Smooth muscle cell (in vitro differentiated cells): ENCODE measurements around the gene WASHC3. TPM values are rescaled to one million over a fixed set of nuclear protein-coding genes. Genes with fewer than 3 reads are reported as not detected.
"Not testable (repeated sequence)": the region's sequence is repeated elsewhere in the genome, so short reads cannot be mapped to it uniquely, and the experiment has no call there.

Experiments used
- DNase-seq: peaks from one replicate; lab custom pipeline; 2025; ENCODE audit not compliant: unreplicated experiment; lab: John Stamatoyannopoulos, UW
- H2AFZ ChIP-seq: fragments of 200-600 bp; sonication (generic); 2 replicates; pipeline ENCODE4 v1.6.0; 2016; ENCODE audit warnings: antibody characterized with exemption, low read depth, mild to moderate bottlenecking
- H3F3A ChIP-seq: fragments of 200-600 bp; sonication (generic); 2 replicates; pipeline ENCODE4 v1.6.0; 2017; ENCODE audit warnings: antibody characterized with exemption, low read depth
- H3K27ac ChIP-seq: fragments of 200-600 bp; sonication (generic); 2 replicates; pipeline ENCODE4 v1.5.1; 2016; ENCODE audit warnings: low read depth, mild to moderate bottlenecking
- H3K27me3 ChIP-seq: fragments of 200-600 bp; sonication (generic); 2 replicates; pipeline ENCODE4 v1.6.1; 2016; ENCODE audit warnings: low read depth, mild to moderate bottlenecking
- H3K36me3 ChIP-seq: fragments of 200-600 bp; sonication (generic); 2 replicates; pipeline ENCODE4 v1.5.1; 2016; ENCODE audit warnings: low read depth
- H3K4me1 ChIP-seq: fragments of 200-600 bp; sonication (generic); 2 replicates; pipeline ENCODE4 v1.5.1; 2016; ENCODE audit warnings: low read depth
- H3K4me2 ChIP-seq: fragments of 200-600 bp; sonication (generic); 2 replicates; pipeline ENCODE4 v1.6.0; 2016; ENCODE audit warnings: mild to moderate bottlenecking
- H3K4me3 ChIP-seq: fragments of 200-600 bp; sonication (generic); 2 replicates; pipeline ENCODE4 v1.5.1; 2016; ENCODE audit warnings: mild to moderate bottlenecking
- H3K79me2 ChIP-seq: fragments of 200-600 bp; sonication (generic); 2 replicates; pipeline ENCODE4 v1.6.0; 2016; ENCODE audit warnings: low read depth, mild to moderate bottlenecking
- H3K9ac ChIP-seq: fragments of 200-600 bp; sonication (generic); 2 replicates; pipeline ENCODE4 v1.6.0; 2016; ENCODE audit warnings: low read depth
- H3K9me3 ChIP-seq: fragments of 200-600 bp; sonication (generic); replicated peaks from 2 replicates; pipeline ENCODE4 v1.5.1; 2016; ENCODE audit warnings: low read depth
- H4K20me1 ChIP-seq: fragments of 200-600 bp; sonication (generic); 2 replicates; pipeline ENCODE4 v1.6.0; 2016; ENCODE audit warnings: low read depth
- WGBS: methylation state at CpG from one replicate; pipeline ENCODE4 v1.1.7; 2016; ENCODE audit warnings: low lambda C conversion rate; 5-methylcytosine and 5-hydroxymethylcytosine counted together
- polyA plus RNA-seq: library from polyadenylated mRNA; unstranded; fragments of >200 nt; fragmentation: Nextera tagmentation; extraction: Ambion mirVana; gene quantifications from 2 replicates; pipeline ENCODE4 v1.2.1, GENCODE V29; 2016
- total RNA-seq: library from RNA; depleted of rRNA; stranded (reverse); fragments of >200 nt; gene quantifications from 2 replicates; pipeline ENCODE4 v1.2.3, GENCODE V29; 2014
- TF ChIP-seq, protein P1 (sequence below): fragments of 200-600 bp; sonication (generic); IDR thresholded peaks from 2 replicates; pipeline ENCODE4 v1.5.1; 2017; ENCODE audit warnings: borderline replicate concordance, mild to moderate bottlenecking, antibody characterized with exemption; ENCODE audit not compliant: insufficient read depth, poor library complexity, severe bottlenecking

The WASHC3 gene
- total and polyA plus RNA-seq, 2 experiments from 2014 or later: 53.2 to 70.1 TPM

DNA sequence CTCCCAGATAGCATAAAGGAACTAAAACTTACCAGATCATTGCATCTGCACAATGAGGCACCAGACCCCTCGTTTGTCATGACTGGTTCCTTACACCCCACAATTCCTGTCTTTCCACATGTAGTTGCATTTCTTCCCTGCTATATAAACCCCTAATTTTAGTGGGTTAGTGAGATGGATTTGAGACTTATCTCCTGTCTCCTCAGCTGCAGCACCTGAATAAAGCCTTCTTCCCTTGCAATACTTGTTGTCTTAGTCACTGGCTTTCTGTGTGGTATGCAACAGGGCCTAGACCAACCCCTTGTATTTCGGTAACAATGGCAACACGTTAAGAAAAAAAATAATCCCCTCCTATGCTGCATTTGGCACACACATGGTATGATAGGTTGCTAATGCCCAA lies 45.1 kb upstream of the WASHC3 start:
- no peaks in the 10 kb centered on the region for H3F3A ChIP-seq
- no peak overlapping the region for H3K27ac ChIP-seq
- TF ChIP-seq, protein P1, sequence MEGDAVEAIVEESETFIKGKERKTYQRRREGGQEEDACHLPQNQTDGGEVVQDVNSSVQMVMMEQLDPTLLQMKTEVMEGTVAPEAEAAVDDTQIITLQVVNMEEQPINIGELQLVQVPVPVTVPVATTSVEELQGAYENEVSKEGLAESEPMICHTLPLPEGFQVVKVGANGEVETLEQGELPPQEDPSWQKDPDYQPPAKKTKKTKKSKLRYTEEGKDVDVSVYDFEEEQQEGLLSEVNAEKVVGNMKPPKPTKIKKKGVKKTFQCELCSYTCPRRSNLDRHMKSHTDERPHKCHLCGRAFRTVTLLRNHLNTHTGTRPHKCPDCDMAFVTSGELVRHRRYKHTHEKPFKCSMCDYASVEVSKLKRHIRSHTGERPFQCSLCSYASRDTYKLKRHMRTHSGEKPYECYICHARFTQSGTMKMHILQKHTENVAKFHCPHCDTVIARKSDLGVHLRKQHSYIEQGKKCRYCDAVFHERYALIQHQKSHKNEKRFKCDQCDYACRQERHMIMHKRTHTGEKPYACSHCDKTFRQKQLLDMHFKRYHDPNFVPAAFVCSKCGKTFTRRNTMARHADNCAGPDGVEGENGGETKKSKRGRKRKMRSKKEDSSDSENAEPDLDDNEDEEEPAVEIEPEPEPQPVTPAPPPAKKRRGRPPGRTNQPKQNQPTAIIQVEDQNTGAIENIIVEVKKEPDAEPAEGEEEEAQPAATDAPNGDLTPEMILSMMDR: no peak
- H3K27me3 ChIP-seq: no peaks in the 10 kb centered on the region
- H4K20me1 ChIP-seq: no peaks in the 10 kb centered on the region
- no peaks in the 10 kb centered on the region for H3K4me1 ChIP-seq
- no peaks in the 10 kb centered on the region for H3K9me3 ChIP-seq
- no peak overlapping the region for H3K4me3 ChIP-seq
- H3K4me2 ChIP-seq: no peak overlapping the region
- peaks cover 23% of the 10 kb centered on the region for H3K36me3 ChIP-seq
- WGBS: 94% methylated on average over 3 of the region's 3 CpGs
- no peak for DNase-seq
- H3K79me2 ChIP-seq: peaks cover 5% of the 10 kb centered on the region
- H2AFZ ChIP-seq: no peak overlapping the region
- no peak overlapping the region for H3K9ac ChIP-seq

DNA sequence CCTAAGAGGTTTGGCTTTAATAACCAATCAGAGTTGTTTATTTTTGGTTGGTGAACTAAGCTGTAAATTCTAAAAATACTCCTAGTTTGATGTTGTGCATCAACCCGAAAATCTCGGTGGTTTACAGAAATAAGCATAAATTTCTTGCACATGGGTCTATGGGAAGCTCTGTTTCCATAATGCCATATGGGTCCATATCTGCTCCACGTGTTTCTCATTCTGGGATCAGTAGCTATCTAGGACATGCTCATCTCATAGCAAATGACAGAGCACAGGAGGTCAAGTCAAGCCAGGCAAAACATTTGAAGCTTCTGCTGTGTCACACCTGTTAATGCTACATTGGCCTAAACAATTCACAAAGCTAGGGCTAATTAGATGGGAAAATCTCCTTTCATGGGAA lies 35.1 kb upstream of the WASHC3 start:
- DNase-seq: no peak
- no peaks in the 10 kb centered on the region for H3F3A ChIP-seq
- H3K4me1 ChIP-seq: peaks cover 5% of the 10 kb centered on the region
- TF ChIP-seq, protein P1: no peak
- no peak overlapping the region for H3K27ac ChIP-seq
- no peaks in the 10 kb centered on the region for H3K27me3 ChIP-seq
- no peak overlapping the region for H3K4me3 ChIP-seq
- H3K79me2 ChIP-seq: no peaks in the 10 kb centered on the region
- H3K9ac ChIP-seq: no peak overlapping the region
- no peak overlapping the region for H2AFZ ChIP-seq
- H4K20me1 ChIP-seq: no peaks in the 10 kb centered on the region
- H3K36me3 ChIP-seq: peaks cover 11% of the 10 kb centered on the region
- 98% methylated on average over 3 of the region's 3 CpGs for WGBS
- H3K9me3 ChIP-seq: no peaks in the 10 kb centered on the region
- no peak overlapping the region for H3K4me2 ChIP-seq

DNA sequence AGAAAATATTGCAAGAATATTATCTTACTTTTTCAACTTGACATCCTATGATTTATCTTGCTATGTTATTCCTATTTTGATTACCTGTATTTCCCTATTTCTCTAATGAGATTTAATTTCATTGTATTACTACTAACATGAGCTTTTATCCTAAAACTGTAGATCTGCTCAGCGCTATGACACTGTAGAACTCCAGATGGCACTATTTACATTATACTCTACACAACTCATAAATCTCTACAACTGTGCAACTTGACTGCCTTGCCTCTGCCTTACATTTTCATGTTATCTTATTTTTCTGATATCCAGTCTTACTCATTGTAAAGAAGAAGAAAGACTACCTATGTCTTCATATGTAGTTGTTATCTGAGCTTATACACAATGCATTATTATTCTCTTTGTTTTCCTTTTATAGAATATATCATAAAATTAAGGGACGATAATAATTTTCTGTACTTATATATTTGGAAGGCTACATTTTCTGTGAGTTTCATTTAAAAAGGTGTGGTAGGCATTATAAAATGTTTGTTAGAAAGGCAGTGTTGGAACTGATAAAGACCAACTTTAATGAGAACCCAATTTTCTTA lies 34.0 kb upstream of the WASHC3 start:
- H3K27me3 ChIP-seq: no peaks in the 10 kb centered on the region
- no peaks in the 10 kb centered on the region for H3K79me2 ChIP-seq
- no peak overlapping the region for H3K4me2 ChIP-seq
- H3F3A ChIP-seq: no peaks in the 10 kb centered on the region
- no peaks in the 10 kb centered on the region for H4K20me1 ChIP-seq
- WGBS: 89% methylated on average over 2 of the region's 2 CpGs
- DNase-seq: no peak
- H3K4me1 ChIP-seq: peaks cover 5% of the 10 kb centered on the region
- no peak overlapping the region for H3K4me3 ChIP-seq
- no peaks in the 10 kb centered on the region for H3K9me3 ChIP-seq
- TF ChIP-seq, protein P1: peak; percentile 55
- H3K9ac ChIP-seq: no peak overlapping the region
- H3K27ac ChIP-seq: no peak overlapping the region
- H2AFZ ChIP-seq: no peak overlapping the region
- H3K36me3 ChIP-seq: peaks cover 11% of the 10 kb centered on the region

DNA sequence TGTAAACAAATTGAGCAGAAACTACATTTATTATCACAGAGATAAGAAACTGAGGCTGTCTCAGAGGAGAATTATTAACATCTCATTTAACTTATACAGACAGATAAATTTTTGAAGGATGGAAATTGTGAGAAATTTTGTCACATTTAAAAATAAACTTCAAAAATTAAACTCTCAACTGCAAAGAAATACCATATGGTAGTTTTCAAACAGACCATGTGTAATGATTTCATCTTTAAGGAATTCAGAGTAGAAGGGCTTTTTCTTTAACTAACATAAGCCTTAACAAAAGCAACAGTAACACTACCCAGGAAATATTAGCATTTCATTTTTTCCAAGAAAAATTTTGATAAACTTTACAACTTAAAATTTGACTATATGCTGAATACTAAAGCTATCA lies 31.5 kb upstream of the WASHC3 start:
- H3F3A ChIP-seq: no peaks in the 10 kb centered on the region
- H3K27ac ChIP-seq: peak overlapping the region; percentile 59
- peak overlapping the region; percentile 52 for H2AFZ ChIP-seq
- peak overlapping the region; percentile 64 for H3K4me2 ChIP-seq
- no peaks in the 10 kb centered on the region for H3K27me3 ChIP-seq
- TF ChIP-seq, protein P1: no peak
- H3K4me1 ChIP-seq: peaks cover 5% of the 10 kb centered on the region
- no peak overlapping the region for H3K4me3 ChIP-seq
- no peaks in the 10 kb centered on the region for H4K20me1 ChIP-seq
- H3K9ac ChIP-seq: no peak overlapping the region
- no peak for DNase-seq
- H3K79me2 ChIP-seq: no peaks in the 10 kb centered on the region
- no peaks in the 10 kb centered on the region for H3K9me3 ChIP-seq
- H3K36me3 ChIP-seq: peaks cover 11% of the 10 kb centered on the region

DNA sequence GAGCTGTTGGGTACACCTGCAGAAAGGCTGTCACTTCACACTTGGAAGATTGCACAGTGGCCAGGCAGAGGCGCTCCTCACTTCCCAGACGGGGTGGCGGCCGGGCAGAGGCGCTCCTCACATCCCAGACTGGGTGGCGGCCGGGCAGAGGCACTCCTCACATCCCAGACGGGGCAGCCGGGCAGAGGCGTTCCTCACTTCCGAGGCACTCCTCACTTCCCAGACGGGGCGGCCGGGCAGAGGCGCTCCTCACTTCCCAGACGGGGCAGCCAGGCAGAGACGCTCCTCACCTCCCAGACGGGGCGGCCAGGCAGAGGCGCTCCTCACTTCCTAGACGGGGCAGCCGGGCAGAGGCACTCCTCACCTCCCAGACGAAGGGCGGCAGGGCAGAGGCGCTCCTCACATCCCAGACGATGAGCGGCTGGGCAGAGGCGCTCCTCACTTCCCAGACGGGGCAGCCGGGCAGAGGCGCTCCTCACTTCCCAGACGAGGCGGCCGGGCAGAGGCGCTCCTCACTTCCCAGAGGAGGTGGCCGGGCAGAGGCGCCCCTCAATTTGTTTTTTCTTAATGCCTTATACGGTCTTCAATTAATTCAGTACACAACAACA lies 27.5 kb upstream of the WASHC3 start:
- not testable (repeated sequence) for H3K4me2 ChIP-seq, DNase-seq, H3K9me3 ChIP-seq, H3K4me1 ChIP-seq, H3K4me3 ChIP-seq, H3K27me3 ChIP-seq, H3K79me2 ChIP-seq, H4K20me1 ChIP-seq, H3K27ac ChIP-seq, H3F3A ChIP-seq, H2AFZ ChIP-seq, H3K9ac ChIP-seq
- peaks cover 11% of the 10 kb centered on the region for H3K36me3 ChIP-seq
- WGBS: 99% methylated on average over 30 of the region's 38 CpGs
